GM18505 (cell line): ENCODE data around the gene INSR.
"Not testable (repeated sequence)": the region's sequence is repeated elsewhere in the genome, so short reads cannot be mapped to it uniquely, and the experiment has no call there.

ENCODE experiments used
- ATAC-seq: cut with Tn5 transposase; IDR thresholded peaks from one replicate; pipeline ENCODE4 v1.9.1; 2021; ENCODE audit not compliant: unreplicated experiment
- POLR2A ChIP-seq: IDR thresholded peaks from 4 replicates; pipeline ENCODE4 v1.6.1; 2011; ENCODE audit warnings: borderline replicate concordance; ENCODE audit not compliant: insufficient read depth, insufficient read length; ENCODE audit errors: extremely low read depth

INSR gene

DNA sequence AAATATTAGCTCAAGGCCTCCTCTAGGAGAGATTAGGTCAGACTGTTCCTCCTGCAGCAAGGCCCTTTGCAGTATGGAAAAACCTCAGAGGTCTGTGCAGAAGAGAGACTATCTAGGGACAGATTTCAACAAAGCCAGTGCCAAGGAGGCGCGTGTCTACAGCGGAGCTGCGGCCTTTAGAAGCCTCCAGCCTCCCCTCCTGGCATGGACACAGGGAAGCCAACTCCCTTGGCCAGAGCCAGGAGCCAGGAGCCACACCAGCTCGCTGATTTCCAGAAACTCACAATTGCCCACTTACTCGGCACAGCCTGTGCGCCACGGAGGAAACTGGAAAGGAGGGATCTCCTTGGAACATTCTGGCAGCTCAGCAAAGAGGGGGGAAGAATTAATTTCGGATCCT lies 63.4 kb downstream of the INSR start:
- no peak for ATAC-seq
- no peak for TF ChIP-seq POLR2A

- no peak for ATAC-seq
Observed at GRCh38 chr19:7229735-7230134, 64.5 kb downstream of the INSR start.

GRCh38 chr19:7228935-7229541 lies 65.2 kb downstream of the INSR start:
- no peak for ATAC-seq
- no peak for TF ChIP-seq POLR2A

More at GRCh38 chr19:7229735-7230134, 64.5 kb downstream of the INSR start:
- TF ChIP-seq POLR2A, result no peak

GRCh38 chr19:7227735-7228134 lies 66.5 kb downstream of the INSR start:
- TF ChIP-seq POLR2A, result no peak
- no peak for ATAC-seq

DNA sequence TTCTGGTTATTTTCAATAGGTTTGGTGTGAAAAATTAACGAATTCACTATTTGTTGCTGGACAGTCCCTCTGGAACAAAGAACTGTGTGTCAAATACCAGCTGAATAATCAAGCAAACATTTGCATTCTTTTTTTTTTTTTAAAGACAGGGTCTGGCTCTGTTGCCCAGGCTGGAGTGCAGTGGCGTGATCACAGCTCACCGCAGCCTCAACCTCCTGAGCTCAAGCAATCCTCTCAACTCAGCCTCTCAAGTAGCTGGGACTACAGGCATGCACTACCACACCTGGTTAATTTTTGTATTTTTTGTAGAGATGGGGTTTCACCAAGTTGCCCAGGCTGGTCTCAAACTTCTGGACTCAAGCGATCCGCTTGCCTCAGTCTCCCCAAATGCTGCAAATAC lies 67.1 kb downstream of the INSR start:
- not testable (repeated sequence) for ATAC-seq

DNA sequence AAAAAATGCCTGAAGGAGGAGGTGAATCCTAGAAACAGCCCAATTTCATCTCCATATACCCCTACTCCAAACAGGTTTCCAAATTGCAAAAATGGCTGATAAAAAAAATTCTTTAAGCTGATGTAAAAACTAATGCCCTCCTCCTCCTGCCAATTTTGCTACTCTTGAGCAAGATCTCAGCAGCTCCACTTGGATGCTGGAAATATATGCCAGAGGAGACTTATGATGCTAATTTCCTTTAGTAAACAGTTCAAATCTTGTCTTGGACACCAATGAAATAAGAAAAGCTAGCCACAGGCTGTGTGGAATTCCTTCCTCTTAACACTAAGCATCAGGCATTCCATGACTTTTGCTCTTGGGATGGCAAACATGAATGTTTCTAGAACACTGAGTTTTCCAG lies 67.5 kb downstream of the INSR start:
- ATAC-seq, result no peak
- no peak for TF ChIP-seq POLR2A

- ATAC-seq, result no peak
- no peak for TF ChIP-seq POLR2A
Observed at GRCh38 chr19:7225741-7226140, 68.5 kb downstream of the INSR start.

DNA sequence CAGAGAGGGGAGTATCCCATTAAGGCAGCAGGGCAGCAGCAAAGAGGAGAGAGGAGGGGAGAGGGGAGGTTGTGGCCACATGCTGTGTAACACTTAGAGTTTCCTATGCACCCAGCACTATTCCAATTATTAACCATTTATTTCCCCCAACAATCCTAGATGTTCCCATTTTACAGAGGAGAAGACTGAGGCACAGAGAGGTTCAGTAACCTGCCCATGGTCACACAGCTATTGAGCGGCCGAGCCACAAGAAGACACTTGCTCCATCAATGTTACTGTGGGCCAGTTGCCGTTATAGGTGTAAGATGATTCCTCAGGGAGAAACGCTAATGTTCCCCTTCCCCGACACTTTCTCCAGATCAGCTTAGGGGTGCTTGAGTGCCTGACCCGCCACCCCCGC lies 69.2 kb downstream of the INSR start:
- ATAC-seq, result no peak
- no peak for TF ChIP-seq POLR2A

- TF ChIP-seq POLR2A, result no peak
- ATAC-seq, result no peak
Observed at GRCh38 chr19:7224209-7224686, 70.0 kb downstream of the INSR start.

- TF ChIP-seq POLR2A, result no peak
- ATAC-seq, result no peak
Observed at GRCh38 chr19:7223429-7223828, 70.8 kb downstream of the INSR start.

DNA sequence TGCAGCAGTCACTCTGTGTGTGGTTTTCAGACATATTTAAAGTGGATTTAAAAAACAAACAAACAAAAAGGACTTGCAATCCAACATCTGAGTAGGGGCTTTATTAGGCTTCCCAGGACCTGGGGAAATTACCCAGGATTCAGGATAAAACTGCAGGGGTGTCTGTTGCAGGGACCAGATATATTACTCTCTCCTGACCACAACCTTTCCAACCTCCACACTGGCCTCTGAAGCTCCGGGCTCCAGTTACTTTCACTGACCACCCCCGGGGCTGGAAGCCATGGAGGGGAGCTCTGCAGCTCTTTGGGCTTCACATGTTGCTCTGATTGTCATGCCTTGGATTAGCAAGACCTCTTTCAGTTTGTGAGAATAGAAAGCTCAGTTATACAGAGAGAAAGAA lies 75.2 kb downstream of the INSR start:
- ATAC-seq, result no peak
- TF ChIP-seq POLR2A, result no peak

DNA sequence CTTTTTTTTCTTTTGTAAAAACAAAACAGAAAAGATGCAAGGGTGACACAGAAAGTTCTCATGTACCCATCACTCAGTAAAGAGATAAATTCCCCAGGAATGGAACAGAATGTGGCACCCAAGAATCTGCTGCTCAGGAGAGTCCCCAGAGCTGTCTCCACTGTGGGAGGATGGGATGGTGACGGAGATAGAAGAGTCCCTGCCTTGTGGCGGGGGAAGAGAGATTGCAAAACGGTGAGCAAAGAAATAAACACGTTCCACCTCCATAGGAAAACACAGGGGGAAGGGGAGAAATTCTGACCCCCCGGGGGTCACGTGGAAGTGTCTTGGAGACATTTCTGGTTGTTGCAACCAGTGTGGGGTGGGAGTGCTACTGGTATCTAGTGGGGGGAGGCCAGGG lies 76.4 kb downstream of the INSR start:
- ATAC-seq, result no peak
- TF ChIP-seq POLR2A, result no peak

GRCh38 chr19:7216373-7216902 lies 77.8 kb downstream of the INSR start:
- ATAC-seq, result no peak

GRCh38 chr19:7215176-7215575 lies 79.0 kb downstream of the INSR start:
- no peak for TF ChIP-seq POLR2A

More at GRCh38 chr19:7216373-7216902, 77.8 kb downstream of the INSR start:
- no peak for TF ChIP-seq POLR2A

More at GRCh38 chr19:7215176-7215575, 79.0 kb downstream of the INSR start:
- no peak for ATAC-seq
